ENCODE measurements around the gene CTIF.

CTIF gene

GRCh38 chr18:48567388-48567787 lies 28.6 kb downstream of the CTIF start:
- no peak for TF ChIP-seq CTCF (IDR thresholded peaks at IDR 0.05; ENCODE audit: insufficient read depth, low read depth, low read length, missing control alignments)
- no peak overlapping the region for H3K4me3 ChIP-seq (ENCODE audit: low read depth, low read length)
- no peak for DNase-seq (ENCODE audit: low read depth)

GRCh38 chr18:48569139-48569914 lies 30.5 kb downstream of the CTIF start:
- TF ChIP-seq CTCF (IDR thresholded peaks at IDR 0.05; ENCODE audit: insufficient read depth, low read depth, low read length, missing control alignments), result no peak
- H3K4me3 ChIP-seq (ENCODE audit: low read depth, low read length), result no peak overlapping the region
- no peak for DNase-seq (ENCODE audit: low read depth)

- DNase-seq (ENCODE audit: low read depth), result no peak
- no peak overlapping the region for H3K4me3 ChIP-seq (ENCODE audit: low read depth, low read length)
- TF ChIP-seq CTCF (IDR thresholded peaks at IDR 0.05; ENCODE audit: insufficient read depth, low read depth, low read length, missing control alignments), result no peak
Measured at GRCh38 chr18:48569915-48570264, 31.1 kb downstream of the CTIF start.

- DNase-seq (ENCODE audit: low read depth), result no peak
- no peak for TF ChIP-seq CTCF (IDR thresholded peaks at IDR 0.05; ENCODE audit: insufficient read depth, low read depth, low read length, missing control alignments)
- no peak overlapping the region for H3K4me3 ChIP-seq (ENCODE audit: low read depth, low read length)
Measured at GRCh38 chr18:48570313-48570712, 31.5 kb downstream of the CTIF start.

GRCh38 chr18:48571639-48572384 lies 33.0 kb downstream of the CTIF start:
- no peak for TF ChIP-seq CTCF (IDR thresholded peaks at IDR 0.05; ENCODE audit: insufficient read depth, low read depth, low read length, missing control alignments)
- DNase-seq (ENCODE audit: low read depth), result no peak
- no peak overlapping the region for H3K4me3 ChIP-seq (ENCODE audit: low read depth, low read length)

- no peak for TF ChIP-seq CTCF (IDR thresholded peaks at IDR 0.05; ENCODE audit: insufficient read depth, low read depth, low read length, missing control alignments)
- DNase-seq (ENCODE audit: low read depth), result no peak
- no peak overlapping the region for H3K4me3 ChIP-seq (ENCODE audit: low read depth, low read length)
Measured at GRCh38 chr18:48572402-48573126, 33.7 kb downstream of the CTIF start.
